OCI-LY7 (cell line): ENCODE results near the gene SNAP47. TPM values are rescaled to one million over a fixed set of nuclear protein-coding genes. Genes with fewer than 3 reads are reported as not detected.

Experiments
- BruUV-seq: library from RNA; stranded (reverse); fragments of 400-500 nt; replicated peaks from 2 replicates; lab custom pipeline; 2021; lab: Mats Ljungman, UMichigan
- CTCF ChIA-PET: fragments of 300-600 bp; sonication (Branson Sonifier 250); formaldehyde crosslinking; loops from one replicate; lab custom pipeline; 2022; ENCODE audit warnings: antibody characterized with exemption; ENCODE audit not compliant: unreplicated experiment; lab: Charles Lee
- POLR2A ChIA-PET: fragments of 300-600 bp; sonication (Branson Sonifier 250); formaldehyde crosslinking; loops from one replicate; lab custom pipeline; 2022; ENCODE audit warnings: antibody characterized with exemption; lab: Charles Lee
- DNase-seq: peaks from one replicate; pipeline ENCODE4 v3.0.0-alpha.2; 2015; ENCODE audit warnings: low spot score
- H2AFZ ChIP-seq: fragments of 200-600 bp; sonication (generic), shearing (Covaris generic); 2 replicates; pipeline ENCODE4 v1.6.1; 2014; ENCODE audit warnings: mild to moderate bottlenecking, antibody characterized with exemption, low read length, moderate library complexity
- H3K27ac ChIP-seq: fragments of 200-600 bp; sonication (generic); 2 replicates; pipeline ENCODE4 v1.5.1; 2014; ENCODE audit warnings: mixed run types, low read depth, mild to moderate bottlenecking, moderate library complexity, low read length, inconsistent platforms; ENCODE audit not compliant: poor library complexity, severe bottlenecking
- H3K36me3 ChIP-seq: fragments of 200-600 bp; sonication (generic); 2 replicates; pipeline ENCODE4 v1.6.1; 2014; ENCODE audit warnings: mild to moderate bottlenecking, antibody characterized with exemption, low read length, moderate library complexity, mixed read lengths; ENCODE audit not compliant: insufficient read depth
- H3K4me1 ChIP-seq: fragments of 200-600 bp; sonication (generic); 2 replicates; pipeline ENCODE4 v1.5.1; 2014; ENCODE audit warnings: mild to moderate bottlenecking, low read length; ENCODE audit not compliant: insufficient read depth, poor library complexity, severe bottlenecking
- H3K4me2 ChIP-seq: fragments of 200-600 bp; sonication (generic); 2 replicates; pipeline ENCODE4 v1.6.1; 2014; ENCODE audit warnings: mild to moderate bottlenecking, low read length
- H3K4me3 ChIP-seq: fragments of 200-600 bp; sonication (generic); 2 replicates; pipeline ENCODE4 v1.5.1; 2014; ENCODE audit warnings: mild to moderate bottlenecking, low read depth, low read length; ENCODE audit not compliant: poor library complexity, severe bottlenecking
- H3K79me2 ChIP-seq: fragments of 200-600 bp; sonication (generic); 2 replicates; pipeline ENCODE4 v1.6.1; 2016; ENCODE audit warnings: low read depth, mild to moderate bottlenecking, low read length, moderate library complexity, mixed read lengths; ENCODE audit not compliant: insufficient read depth
- H3K9me2 ChIP-seq: fragments of 200-600 bp; sonication (generic); 2 replicates; pipeline ENCODE4 v1.6.1; 2016; ENCODE audit warnings: mild to moderate bottlenecking, low read length, mixed read lengths; ENCODE audit not compliant: insufficient read depth
- H3K9me3 ChIP-seq: fragments of 200-600 bp; sonication (generic); 2 replicates; pipeline ENCODE4 v1.6.1; 2014; ENCODE audit warnings: mild to moderate bottlenecking, mixed run types, low read length, mixed read lengths
- H4K20me1 ChIP-seq: fragments of 200-600 bp; sonication (generic); 2 replicates; pipeline ENCODE4 v1.6.1; 2014; ENCODE audit warnings: mild to moderate bottlenecking, antibody characterized with exemption, low read length, moderate library complexity, mixed read lengths; ENCODE audit not compliant: insufficient read depth
- EZH2phosphoT487 ChIP-seq: fragments of 200-600 bp; sonication (generic); IDR thresholded peaks from 2 replicates; pipeline ENCODE4 v1.6.1; 2018; ENCODE audit warnings: low read depth, borderline replicate concordance, mild to moderate bottlenecking, mixed run types, antibody characterized with exemption, low read length, moderate library complexity, mixed read lengths
- intact Hi-C: fragments of 100-400 bp; cut with micrococcal nuclease; formaldehyde crosslinking; loops from one replicate; pipeline ENCODE4 v1.10.0; 2022; ENCODE audit not compliant: unreplicated experiment
- total RNA-seq, 2 experiments: library from RNA; depleted of rRNA in 1 of 2; stranded (reverse); fragments of >200 nt in 1 of 2; shearing (Covaris generic) in 1 of 2; gene quantifications; 2 replicates each; pipeline ENCODE4 v1.2.3, GENCODE V29; 2014 to 2022
- TF ChIP-seq, protein P1 (sequence below): fragments of 200-600 bp; sonication (generic); conservative IDR thresholded peaks from 2 replicates; pipeline ENCODE4 v1.5.1; 2014; ENCODE audit warnings: mild to moderate bottlenecking, antibody characterized with exemption, low read length, moderate library complexity, mixed read lengths

Gene SNAP47
- total RNA-seq, 2 experiments from 2014 or later: 29.8 to 44.2 TPM

DNA sequence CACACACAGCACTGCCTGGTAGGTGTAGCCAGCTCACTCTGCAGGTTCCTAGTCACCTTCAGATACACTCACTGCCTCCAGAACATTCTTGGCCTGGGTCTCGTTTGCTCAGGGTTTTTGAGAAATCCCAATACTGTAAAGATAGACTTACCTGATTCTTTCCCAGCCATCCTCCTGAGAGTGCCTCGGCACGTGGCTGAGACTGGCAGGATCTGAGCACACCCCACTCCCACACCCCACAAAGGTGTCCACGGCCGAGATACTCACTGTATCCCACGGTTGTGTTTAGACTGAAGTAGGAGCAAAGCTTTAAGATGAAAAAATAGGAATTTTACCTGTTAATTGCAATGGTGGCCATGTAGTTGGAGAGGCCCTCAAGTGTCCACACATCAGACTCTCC is 33.4 kb downstream of the SNAP47 start:
- no peak overlapping the region for H3K4me3 ChIP-seq
- H3K9me3 ChIP-seq: no peaks in the 10 kb centered on the region
- H2AFZ ChIP-seq: no peak overlapping the region
- H3K27ac ChIP-seq: no peak overlapping the region
- H4K20me1 ChIP-seq: no peaks in the 10 kb centered on the region
- DNase-seq: no peak
- TF ChIP-seq, protein P1, sequence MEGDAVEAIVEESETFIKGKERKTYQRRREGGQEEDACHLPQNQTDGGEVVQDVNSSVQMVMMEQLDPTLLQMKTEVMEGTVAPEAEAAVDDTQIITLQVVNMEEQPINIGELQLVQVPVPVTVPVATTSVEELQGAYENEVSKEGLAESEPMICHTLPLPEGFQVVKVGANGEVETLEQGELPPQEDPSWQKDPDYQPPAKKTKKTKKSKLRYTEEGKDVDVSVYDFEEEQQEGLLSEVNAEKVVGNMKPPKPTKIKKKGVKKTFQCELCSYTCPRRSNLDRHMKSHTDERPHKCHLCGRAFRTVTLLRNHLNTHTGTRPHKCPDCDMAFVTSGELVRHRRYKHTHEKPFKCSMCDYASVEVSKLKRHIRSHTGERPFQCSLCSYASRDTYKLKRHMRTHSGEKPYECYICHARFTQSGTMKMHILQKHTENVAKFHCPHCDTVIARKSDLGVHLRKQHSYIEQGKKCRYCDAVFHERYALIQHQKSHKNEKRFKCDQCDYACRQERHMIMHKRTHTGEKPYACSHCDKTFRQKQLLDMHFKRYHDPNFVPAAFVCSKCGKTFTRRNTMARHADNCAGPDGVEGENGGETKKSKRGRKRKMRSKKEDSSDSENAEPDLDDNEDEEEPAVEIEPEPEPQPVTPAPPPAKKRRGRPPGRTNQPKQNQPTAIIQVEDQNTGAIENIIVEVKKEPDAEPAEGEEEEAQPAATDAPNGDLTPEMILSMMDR: no peak
- no peak for TF ChIP-seq EZH2phosphoT487
- H3K9me2 ChIP-seq: no peaks in the 10 kb centered on the region
- no peak overlapping the region for H3K4me2 ChIP-seq
- POLR2A ChIA-PET: interaction anchor here (0.6 kb wide), 2 partner anchors 10 to 235 kb away, joined by 3 read pairs; no protein-coding TSS in a partner anchor
- no peaks in the 10 kb centered on the region for H3K79me2 ChIP-seq
- no peaks in the 10 kb centered on the region for H3K4me1 ChIP-seq
- BruUV-seq: no TSS peak
- peaks cover 27% of the 10 kb centered on the region for H3K36me3 ChIP-seq
- CTCF ChIA-PET: no interaction called here
- intact Hi-C loops: no loop called here

DNA sequence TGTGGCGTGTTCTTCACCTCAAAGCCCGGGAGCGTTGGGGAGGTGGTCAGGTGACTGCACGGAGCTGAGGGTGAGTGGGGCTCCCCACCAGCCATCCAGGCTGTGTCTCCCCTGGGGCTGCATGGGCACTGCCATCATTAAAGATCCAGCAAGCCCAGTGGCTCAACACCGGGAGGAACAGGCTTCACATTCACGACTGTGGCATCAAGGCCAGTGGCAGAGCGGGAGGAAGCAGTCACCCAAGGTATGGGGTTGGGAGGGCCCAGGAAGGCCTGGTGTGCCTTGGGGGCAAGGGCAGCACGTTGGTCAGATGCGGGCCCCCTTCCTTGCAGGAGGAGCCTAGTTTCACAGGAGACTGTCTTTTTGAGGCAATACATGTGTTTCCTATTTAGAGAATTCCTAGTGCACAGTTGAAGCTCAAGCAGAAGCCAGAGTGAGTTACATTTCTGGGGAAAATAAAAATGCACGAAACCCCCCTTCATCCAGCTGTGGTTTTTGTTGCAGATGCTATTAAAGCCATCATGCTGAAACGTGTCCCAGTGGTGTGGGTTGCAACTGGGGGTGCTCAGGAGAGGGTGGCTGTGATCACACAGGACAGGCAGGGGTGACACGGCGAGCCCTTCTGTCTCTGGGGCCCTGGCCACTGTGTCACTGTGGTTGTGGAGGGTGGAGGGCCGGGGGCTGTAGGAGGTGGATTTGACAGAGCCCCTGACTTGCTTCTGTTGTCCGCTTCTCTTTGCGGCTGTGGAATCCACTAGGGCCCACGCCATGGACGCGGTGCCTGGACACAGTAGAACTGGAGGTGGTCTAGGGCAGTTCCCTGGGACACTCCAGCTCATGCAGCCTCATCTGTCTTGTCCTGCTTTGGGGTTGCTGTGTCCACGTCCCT is 34.1 kb downstream of the SNAP47 start:
- Histone ChIP-seq H3K4me2 (no peak overlapping the region), H2AFZ (no peak overlapping the region), H3K4me1 (no peaks in the 10 kb centered on the region), H3K27ac (no peak overlapping the region), H3K36me3 (peaks cover 21% of the 10 kb centered on the region), H3K79me2 (no peaks in the 10 kb centered on the region), H3K4me3 (no peak overlapping the region), H4K20me1 (no peaks in the 10 kb centered on the region), H3K9me3 (no peaks in the 10 kb centered on the region), H3K9me2 (no peaks in the 10 kb centered on the region)
- no peak for DNase-seq
- CTCF ChIA-PET: no interaction called here
- POLR2A ChIA-PET: no interaction called here
- TF ChIP-seq EZH2phosphoT487: no peak
- no TSS peak for BruUV-seq
- intact Hi-C loops: no loop called here

DNA sequence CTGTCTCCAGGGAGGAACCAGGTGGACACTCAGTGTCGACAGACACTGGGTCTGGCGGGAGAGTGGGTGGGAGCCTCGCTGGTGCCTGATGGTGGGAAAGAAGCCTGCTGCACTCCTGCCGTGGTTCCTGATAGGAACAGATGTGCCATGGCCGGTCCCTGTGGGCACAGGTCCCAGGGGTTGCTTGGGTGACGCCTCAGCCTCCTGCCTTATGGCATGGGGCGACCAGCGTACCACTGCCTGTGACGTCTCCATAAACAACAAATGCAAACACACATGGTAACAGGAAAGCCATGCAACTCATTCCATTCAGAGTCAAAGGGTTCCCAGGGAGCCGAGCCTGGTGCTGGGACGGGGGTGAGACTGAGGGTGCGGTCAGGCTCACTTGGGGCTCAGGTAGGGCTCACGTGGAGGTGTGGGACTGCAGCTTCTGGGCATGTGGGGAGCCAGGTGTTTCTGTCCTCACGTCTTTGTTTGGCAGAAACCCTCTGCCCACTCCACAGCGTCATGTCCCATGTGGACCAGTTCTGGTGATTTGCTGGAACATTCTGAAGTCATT is 34.8 kb downstream of the SNAP47 start:
- Histone ChIP-seq H3K27ac (no peak overlapping the region), H3K4me2 (no peak overlapping the region), H3K9me3 (no peaks in the 10 kb centered on the region), H3K79me2 (no peaks in the 10 kb centered on the region), H3K9me2 (no peaks in the 10 kb centered on the region), H3K4me1 (no peaks in the 10 kb centered on the region), H3K4me3 (no peak overlapping the region), H4K20me1 (no peaks in the 10 kb centered on the region), H2AFZ (no peak overlapping the region), H3K36me3 (peaks cover 20% of the 10 kb centered on the region)
- ChIA-PET CTCF (no interaction called here), POLR2A (no interaction called here)
- intact Hi-C loops: no loop called here
- TF ChIP-seq EZH2phosphoT487: no peak
- TF ChIP-seq, protein P1: no peak
- no TSS peak for BruUV-seq
- no peak for DNase-seq
